K562 (cell line): ENCODE data around the gene ARHGAP35. TPM values are rescaled to one million over a fixed set of nuclear protein-coding genes. Genes with fewer than 3 reads are reported as not detected.

Experiments used
- ATF4 ChIP-seq: fragments of 450-650 bp; formaldehyde crosslinking; IDR thresholded peaks from 2 replicates; pipeline ENCODE4 v1.4.0; 2022; ENCODE audit warnings: mild to moderate bottlenecking, moderate library complexity
- CCNT2 ChIP-seq: IDR thresholded peaks from 2 replicates; pipeline ENCODE4 v1.6.1; 2011; ENCODE audit warnings: borderline replicate concordance, low read depth, mild to moderate bottlenecking, moderate library complexity, mixed read lengths, low read length; ENCODE audit not compliant: insufficient read length; ENCODE audit errors: extremely low read depth
- E2F6 ChIP-seq, 2 experiments: IDR thresholded peaks; 2 replicates each; pipeline ENCODE4 v1.6.1; 2011; ENCODE audit warnings: borderline replicate concordance in 1 of 2, control low read depth in 1 of 2, low read depth in 1 of 2, low read length in 1 of 2, mild to moderate bottlenecking in 1 of 2, mixed read lengths in 1 of 2, moderate library complexity in 1 of 2; ENCODE audit not compliant: insufficient read depth in 1 of 2, insufficient read length in 1 of 2, poor library complexity in 1 of 2, severe bottlenecking in 1 of 2; ENCODE audit errors: extremely low read depth in 1 of 2
- EGR1 ChIP-seq: fragments of 450-650 bp; conservative IDR thresholded peaks from 2 replicates; pipeline ENCODE4 v1.6.1; 2017; ENCODE audit warnings: mild to moderate bottlenecking
- ETV5 ChIP-seq: sonication (generic); formaldehyde crosslinking; IDR thresholded peaks from 2 replicates; pipeline ENCODE4 v1.4.0; 2020; ENCODE audit warnings: low read depth, mild to moderate bottlenecking, missing genetic modification reagents
- HCFC1 ChIP-seq: IDR thresholded peaks from 2 replicates; pipeline ENCODE4 v1.6.1; 2012; ENCODE audit warnings: low read depth, low read length, improper control_type of control experiment
- HDAC2 ChIP-seq: fragments of 450-650 bp; IDR thresholded peaks from 2 replicates; pipeline ENCODE4 v1.6.1; 2016; ENCODE audit warnings: mild to moderate bottlenecking
- HNRNPLL ChIP-seq: fragments of 200-400 bp; formaldehyde crosslinking; IDR thresholded peaks from 2 replicates; pipeline ENCODE4 v1.6.1; 2017; ENCODE audit warnings: low read length, low read depth, mild to moderate bottlenecking; ENCODE audit not compliant: poor library complexity, severe bottlenecking
- MAZ ChIP-seq, 2 experiments: fragments of 450-650 bp in 1 of 2; sonication (generic) in 1 of 2; formaldehyde crosslinking; IDR thresholded peaks in 1 of 2; conservative IDR thresholded peaks in 1 of 2; 2 replicates each; pipeline versions ENCODE4 v1.4.0 to v1.5.0; 2020; ENCODE audit warnings: mild to moderate bottlenecking in 1 of 2, missing genetic modification reagents in 1 of 2
- MEIS2 ChIP-seq: fragments of 450-650 bp; IDR thresholded peaks from 2 replicates; pipeline ENCODE4 v1.6.1; 2014; ENCODE audit warnings: mild to moderate bottlenecking; ENCODE audit not compliant: partially characterized antibody
- MYC ChIP-seq, 2 experiments: fragments of 250-450 bp in 1 of 2; sonication (Bioruptor Pico) in 1 of 2; IDR thresholded peaks; 2 replicates each; pipeline versions ENCODE4 v1.5.1 to v1.6.1; 2012 to 2021; ENCODE audit warnings: low read depth in 2 of 2, borderline replicate concordance in 1 of 2, improper control_type of control experiment in 1 of 2, low read length in 1 of 2, mild to moderate bottlenecking in 1 of 2, moderate library complexity in 1 of 2
- RB1 ChIP-seq: fragments of 450-650 bp; IDR thresholded peaks from 2 replicates; pipeline ENCODE4 v1.6.1; 2017; ENCODE audit warnings: low read depth, mild to moderate bottlenecking
- REST ChIP-seq, 2 experiments: fragments of 450-650 bp; formaldehyde crosslinking in 1 of 2; IDR thresholded peaks; 2 replicates each; pipeline versions ENCODE4 v1.4.0 to v1.6.1; 2014 to 2020; ENCODE audit warnings: mild to moderate bottlenecking in 2 of 2, borderline replicate concordance in 1 of 2, low read depth in 1 of 2
- ZNF143 ChIP-seq: sonication (generic); formaldehyde crosslinking; IDR thresholded peaks from 2 replicates; pipeline ENCODE4 v1.9.0; 2022; ENCODE audit warnings: mild to moderate bottlenecking, missing genetic modification reagents
- polyA plus RNA-seq, 8 experiments: library from polyadenylated mRNA; depleted of rRNA in 4 of 8; stranded (reverse) in 5 of 8; unstranded in 3 of 8; fragments of >200 nt; fragmentation: Nextera tagmentation in 2 of 8; fragmentation: Illumina TruSeq in 1 of 8; extraction: Ambion mirVana in 2 of 8; extraction: Trizol in 1 of 8; gene quantifications; 2 replicates each; pipeline versions ENCODE4 v1.2.1 to v1.2.3, GENCODE V29; 2011 to 2014; ENCODE audit warnings: inconsistent platforms in 1 of 8, missing spikeins in 1 of 8
- total RNA-seq, 7 experiments: library from RNA; depleted of rRNA in 6 of 7; stranded (reverse); fragments of >200 nt in 6 of 7; fragmentation: Illumina TruSeq in 2 of 7; extraction: Trizol in 2 of 7; gene quantifications; 2 replicates each; pipeline versions ENCODE4 v1.2.1 to v1.2.3, GENCODE V29; 2011 to 2021; ENCODE audit warnings: low replicate concordance in 1 of 7

The ARHGAP35 gene
- total and polyA plus RNA-seq, 9 of the 15 experiments (the other 6 are each of a cell fraction or from before 2014, with no cell fraction given): 0.27 to 26.4 (median 10.2) TPM

GRCh38 chr19:46856062-46857022 lies 4.5 kb upstream of the ARHGAP35 start (continued):
- peak; percentile 90 for TF ChIP-seq REST (IDR thresholded peaks at IDR 0.05; ENCODE audit: borderline replicate concordance)
- no peak for TF ChIP-seq REST (CRISPR knock-in tag; IDR thresholded peaks at IDR 0.05; ENCODE audit: low read depth)
- TF ChIP-seq HCFC1: 0 out of 2 replicates have a peak, but pooled peaks have one; percentile 45
- peak; percentile 75 for TF ChIP-seq HDAC2
- TF ChIP-seq ATF4 (CRISPR knock-in tag): no peak
- TF ChIP-seq EGR1: peak; percentile 39
- TF ChIP-seq E2F6 (IDR thresholded peaks at IDR 0.05; ENCODE audit: borderline replicate concordance in 1 of 2, extremely low read depth in 1 of 2, insufficient read depth in 1 of 2, insufficient read length in 1 of 2, low read depth in 1 of 2, low read length in 1 of 2, poor library complexity in 1 of 2, severe bottlenecking in 1 of 2): peak; percentile 32 to 35
- TF ChIP-seq ETV5 (CRISPR knock-in tag): 0 out of 2 replicates have a peak, but pooled peaks have one; percentile 29
- peak; percentile 20 for TF ChIP-seq CCNT2
- 0 out of 2 replicates have a peak, but pooled peaks have one; percentile 31 for TF ChIP-seq ZNF143 (CRISPR knock-in tag)
- no peak for TF ChIP-seq MEIS2
- TF ChIP-seq RB1: peak; percentile 84; the same call in 1 of the 2 replicates
- peak in 1 of 2 experiments; percentile 98; a peak in 3 of 4 replicates for TF ChIP-seq MAZ (CRISPR knock-in tag; conservative IDR thresholded peaks at IDR 0.05 in 1 of 2, IDR thresholded peaks at IDR 0.05 in 1 of 2)
- peak; percentile 70 for TF ChIP-seq MYC (IDR thresholded peaks at IDR 0.05; ENCODE audit: low read depth, low read length)
- TF ChIP-seq MYC (CRISPR knock-in tag; IDR thresholded peaks at IDR 0.05; ENCODE audit: borderline replicate concordance, low read depth): 0 out of 2 replicates have a peak, but pooled peaks have one; percentile 41
- peak; percentile 28 for TF ChIP-seq HNRNPLL
